Peyer's patch (tissue), 4 donors: Measurements from ENCODE around the gene IL22RA1. TPM values are rescaled to one million over a fixed set of nuclear protein-coding genes. Genes with fewer than 3 reads are reported as not detected.

Source experiments
- DNase-seq, 3 donors: peaks; one replicate each; pipeline ENCODE4 v3.0.0-alpha.2; 2017 to 2019
- H3K27ac ChIP-seq, 4 donors: fragments of 200-600 bp; sonication (generic); one replicate each; pipeline ENCODE4 v1.5.1; 2016 to 2019
- H3K27me3 ChIP-seq, 2 donors: fragments of 200-600 bp; sonication (generic); one replicate each; pipeline ENCODE4 v1.5.1; 2019
- H3K36me3 ChIP-seq, 3 donors: fragments of 200-600 bp; sonication (generic); one replicate each; pipeline ENCODE4 v1.5.1; 2016 to 2019
- H3K4me1 ChIP-seq, 4 donors: fragments of 200-600 bp; sonication (generic); one replicate each; pipeline ENCODE4 v1.5.1; 2016 to 2019
- H3K4me3 ChIP-seq, 4 donors: fragments of 200-600 bp; sonication (generic); 1 replicate in 3 of 4; 2 replicates in 1 of 4; pipeline ENCODE4 v1.5.1; 2016 to 2019; ENCODE audit warnings: mild to moderate bottlenecking in 1 of 4
- H3K9me3 ChIP-seq, 4 donors: fragments of 200-600 bp; sonication (generic); one replicate each; pipeline ENCODE4 v1.5.1; 2016 to 2019; ENCODE audit warnings: mild to moderate bottlenecking in 1 of 4
- POLR2A ChIP-seq, 2 donors: fragments of 450-650 bp; IDR thresholded peaks; one replicate each; pipeline ENCODE4 v1.5.1; 2017; ENCODE audit warnings: antibody characterized with exemption in 2 of 2, mild to moderate bottlenecking in 2 of 2, moderate library complexity in 2 of 2
- total RNA-seq, 4 donors: library from RNA; depleted of rRNA; stranded (reverse); fragments of >200 nt; gene quantifications; one replicate each; pipeline ENCODE4 v1.1.0, GENCODE V29; 2016
- TF ChIP-seq, protein P1 (sequence below), 6 experiments: fragments of 450-650 bp in 4 of 6; fragments of 200-600 bp in 2 of 6; sonication (generic) in 1 of 6; IDR thresholded peaks; one replicate each; pipeline ENCODE4 v1.5.1; 2017 to 2019; ENCODE audit warnings: antibody characterized with exemption in 6 of 6, mild to moderate bottlenecking in 3 of 6, moderate library complexity in 1 of 6

IL22RA1 gene
- total RNA-seq, 4 donors from 2014 or later, result 9.9 to 87.9 (median 74.5) TPM

GRCh38 chr1:24114753-24115152 lies 28.2 kb downstream of the IL22RA1 start:
- no peak overlapping the region for H3K27ac ChIP-seq
- H3K9me3 ChIP-seq, result no peaks in the 10 kb centered on the region
- no peak overlapping the region for H3K4me3 ChIP-seq
- H3K27me3 ChIP-seq, result no peaks in the 10 kb centered on the region
- DNase-seq, result peak in 1 of 3 donors; percentile 37
- H3K4me1 ChIP-seq, result peaks cover 0 to 42% (median 5%) of the 10 kb centered on the region in 4 donors
- TF ChIP-seq, protein P1, sequence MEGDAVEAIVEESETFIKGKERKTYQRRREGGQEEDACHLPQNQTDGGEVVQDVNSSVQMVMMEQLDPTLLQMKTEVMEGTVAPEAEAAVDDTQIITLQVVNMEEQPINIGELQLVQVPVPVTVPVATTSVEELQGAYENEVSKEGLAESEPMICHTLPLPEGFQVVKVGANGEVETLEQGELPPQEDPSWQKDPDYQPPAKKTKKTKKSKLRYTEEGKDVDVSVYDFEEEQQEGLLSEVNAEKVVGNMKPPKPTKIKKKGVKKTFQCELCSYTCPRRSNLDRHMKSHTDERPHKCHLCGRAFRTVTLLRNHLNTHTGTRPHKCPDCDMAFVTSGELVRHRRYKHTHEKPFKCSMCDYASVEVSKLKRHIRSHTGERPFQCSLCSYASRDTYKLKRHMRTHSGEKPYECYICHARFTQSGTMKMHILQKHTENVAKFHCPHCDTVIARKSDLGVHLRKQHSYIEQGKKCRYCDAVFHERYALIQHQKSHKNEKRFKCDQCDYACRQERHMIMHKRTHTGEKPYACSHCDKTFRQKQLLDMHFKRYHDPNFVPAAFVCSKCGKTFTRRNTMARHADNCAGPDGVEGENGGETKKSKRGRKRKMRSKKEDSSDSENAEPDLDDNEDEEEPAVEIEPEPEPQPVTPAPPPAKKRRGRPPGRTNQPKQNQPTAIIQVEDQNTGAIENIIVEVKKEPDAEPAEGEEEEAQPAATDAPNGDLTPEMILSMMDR (IDR thresholded peaks at IDR 0.05), result no peak
- no peak for TF ChIP-seq POLR2A (IDR thresholded peaks at IDR 0.05)
- H3K36me3 ChIP-seq, result no peaks in the 10 kb centered on the region

- Histone ChIP-seq H3K36me3 (no peaks in the 10 kb centered on the region), H3K27me3 (no peaks in the 10 kb centered on the region), H3K9me3 (no peaks in the 10 kb centered on the region), H3K4me1 (peaks cover 0 to 33% (median 2%) of the 10 kb centered on the region in 4 donors), H3K27ac (no peak overlapping the region), H3K4me3 (no peak overlapping the region)
- no peak for TF ChIP-seq POLR2A (IDR thresholded peaks at IDR 0.05)
- TF ChIP-seq, protein P1 (IDR thresholded peaks at IDR 0.05), result no peak
- peak in 1 of 3 donors; percentile 41 for DNase-seq
Observed at GRCh38 chr1:24113641-24114033, 29.3 kb downstream of the IL22RA1 start.

- Histone ChIP-seq H3K36me3 (no peaks in the 10 kb centered on the region), H3K4me1 (peaks cover 0 to 32% (median under 1%) of the 10 kb centered on the region in 4 donors), H3K4me3 (peak within 1 kb of the TSS in 1 of 4 donors; percentile 31), H3K27ac (peak within 1 kb of the TSS in 1 of 4 donors; percentile 14), H3K27me3 (no peaks in the 10 kb centered on the region), H3K9me3 (no peaks in the 10 kb centered on the region)
- peak; percentile 23 to 88 (median 81) for DNase-seq
- TF ChIP-seq, protein P1 (IDR thresholded peaks at IDR 0.05), result peak in 4 of 6 experiments; percentile 27 to 91 (median 81)
- TF ChIP-seq POLR2A (IDR thresholded peaks at IDR 0.05), result peak in 1 of 2 donors; percentile 41
Observed at GRCh38 chr1:24111996-24112779, 30.8 kb downstream of the IL22RA1 start, which contains the start of gene MYOM3. Gene MYOM3 (minus strand): TSS chr1:24112135. CDS start chr1:24108636, 3,499 bp downstream.

DNA sequence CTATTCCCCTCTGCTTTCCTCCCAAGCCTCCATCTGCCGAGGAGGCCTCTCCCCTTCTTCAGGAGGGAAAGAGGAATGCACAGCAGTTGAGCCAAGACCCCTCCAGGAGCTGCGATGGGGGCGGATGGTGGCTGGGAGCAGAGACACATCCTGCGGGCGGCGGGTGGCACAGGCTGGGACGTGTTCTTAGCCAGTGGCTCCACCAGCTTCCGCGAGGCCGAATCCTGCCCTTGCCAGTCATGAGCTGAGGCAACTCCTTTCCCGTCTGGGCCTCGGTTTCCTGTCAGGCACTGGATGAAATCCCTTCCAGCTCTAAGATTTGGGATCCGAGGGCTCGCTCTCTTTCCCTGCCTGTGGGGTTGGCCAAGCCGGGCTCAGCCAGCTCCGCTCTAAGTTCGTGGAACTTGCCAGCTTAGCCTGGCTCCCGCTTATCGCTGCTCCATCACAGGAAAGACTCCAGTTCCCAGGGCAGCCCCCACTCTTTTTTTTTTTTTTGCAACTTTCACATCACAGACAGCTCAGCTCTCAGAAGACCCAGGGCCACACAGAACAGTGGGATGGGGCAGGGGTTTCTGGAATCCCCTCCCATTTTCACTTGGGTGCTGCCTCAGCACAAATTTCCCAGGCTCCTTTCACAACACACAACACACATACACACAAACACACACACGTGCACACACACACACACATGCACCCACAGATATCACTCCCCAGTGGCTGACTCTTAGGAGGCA lies 31.5 kb downstream of the IL22RA1 start:
- Histone ChIP-seq H3K4me3 (no peak overlapping the region), H3K9me3 (no peaks in the 10 kb centered on the region), H3K4me1 (peaks cover 0 to 33% (median 0%) of the 10 kb centered on the region in 4 donors), H3K27me3 (no peaks in the 10 kb centered on the region), H3K36me3 (no peaks in the 10 kb centered on the region), H3K27ac (no peak overlapping the region)
- TF ChIP-seq, protein P1 (IDR thresholded peaks at IDR 0.05), result no peak
- TF ChIP-seq POLR2A (IDR thresholded peaks at IDR 0.05), result no peak
- peak in 2 of 3 donors; percentile 37 to 44 for DNase-seq

DNA sequence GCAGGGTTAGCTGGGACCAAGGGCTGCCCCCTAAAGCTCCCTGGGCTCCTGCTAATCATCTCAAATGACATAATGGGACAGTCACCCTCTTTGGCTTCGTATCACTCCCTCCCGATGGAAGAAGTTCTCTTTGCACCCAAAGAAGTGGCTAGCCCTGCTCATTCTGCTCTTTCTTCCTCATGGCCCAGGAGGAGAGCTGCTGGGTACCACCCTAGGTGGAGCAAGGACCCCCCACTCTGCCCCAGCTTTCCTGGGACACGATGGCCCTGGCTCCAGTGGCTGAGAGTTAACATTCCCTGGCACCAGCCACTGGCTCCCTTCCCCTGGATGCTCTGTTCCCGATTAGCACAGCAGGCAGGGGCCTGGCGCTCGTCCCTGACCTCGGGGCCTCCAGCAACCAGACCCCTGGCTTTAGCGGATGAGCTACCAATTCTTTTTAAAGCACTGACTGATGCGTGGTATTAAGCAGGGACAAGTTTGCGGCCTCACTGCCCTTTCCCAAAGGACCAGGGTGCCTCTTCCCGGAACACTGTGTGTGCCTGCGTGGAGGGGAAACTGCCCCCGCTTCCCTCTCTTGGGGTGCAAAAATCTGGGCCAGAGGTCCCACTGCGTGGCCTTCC lies 32.2 kb downstream of the IL22RA1 start:
- DNase-seq, result peak in 1 of 3 donors; percentile 43
- H3K4me3 ChIP-seq, result no peak overlapping the region
- peaks cover 0 to 37% (median 0%) of the 10 kb centered on the region in 4 donors for H3K4me1 ChIP-seq

More for the DNA sequence above, 32.2 kb downstream of the IL22RA1 start:
- H3K27me3 ChIP-seq, result no peaks in the 10 kb centered on the region
- H3K36me3 ChIP-seq, result no peaks in the 10 kb centered on the region
- no peak overlapping the region for H3K27ac ChIP-seq
- no peaks in the 10 kb centered on the region for H3K9me3 ChIP-seq
- no peak for TF ChIP-seq POLR2A (IDR thresholded peaks at IDR 0.05)
- TF ChIP-seq, protein P1 (IDR thresholded peaks at IDR 0.05), result no peak
